ENCODE data around the gene MINDY2. TPM values are rescaled to one million over a fixed set of nuclear protein-coding genes. Genes with fewer than 3 reads are reported as not detected.

The MINDY2 gene
- total and polyA plus RNA-seq, 2 of the 8 experiments (the other 6 are each of a cell fraction or from before 2014, with no cell fraction given): 3.1 to 25.7 TPM

- Histone ChIP-seq H3K79me2 (ENCODE audit: control insufficient read depth in 1 of 2, insufficient read depth in 2 of 2, low read length in 2 of 2) (peaks cover 13 to 97% of the 10 kb centered on the region in 2 experiments; a peak in 3 of 4 replicates), H2BK5ac (ENCODE audit: low read depth, low read length) (no peak overlapping the region), H3K4ac (replicated peaks; ENCODE audit: insufficient read length, low read depth, low read length) (no peak overlapping the region), H3K23me2 (ENCODE audit: low read depth, low read length) (no peaks in the 10 kb centered on the region), H4K20me1 (replicated peaks in 1 of 2; ENCODE audit: control insufficient read depth in 1 of 2, insufficient read depth in 2 of 2, low read length in 2 of 2) (peaks cover 15 to 28% of the 10 kb centered on the region in 2 experiments), H3K36me3 (ENCODE audit: control insufficient read depth in 2 of 4, insufficient read depth in 4 of 4, low read length in 3 of 4) (no peaks in the 10 kb centered on the region), H2AK5ac (ENCODE audit: low read depth, low read length) (no peak overlapping the region), H3K79me1 (ENCODE audit: low read depth, low read length) (no peaks in the 10 kb centered on the region; the same call in 1 of the 2 replicates), H3K9ac (replicated peaks in 1 of 4; ENCODE audit: extremely low read depth in 1 of 4, low read depth in 3 of 4, low read length in 3 of 4) (no peak overlapping the region), H3K56ac (replicated peaks; ENCODE audit: insufficient read length, low read depth, low read length) (no peak overlapping the region), H3K18ac (ENCODE audit: extremely low read depth, low read length) (no peak overlapping the region), H3K4me3 (ENCODE audit: extremely low read depth in 1 of 4, insufficient read depth in 2 of 4, low read depth in 3 of 4, low read length in 4 of 4) (no peak overlapping the region), H2BK120ac (replicated peaks; ENCODE audit: low read depth, low read length) (no peak overlapping the region), H3K4me2 (ENCODE audit: insufficient read depth in 1 of 2, low read depth in 2 of 2, low read length in 2 of 2) (no peak overlapping the region), H2BK12ac (ENCODE audit: low read depth, low read length) (no peak overlapping the region), H2AFZ (ENCODE audit: low read length) (no peak overlapping the region), H4K5ac (ENCODE audit: insufficient read length, low read depth, low read length) (no peak overlapping the region), H2BK15ac (ENCODE audit: low read length) (no peak overlapping the region), H3K9me3 (ENCODE audit: insufficient read depth in 2 of 2, low read depth in 1 of 2, low read length in 1 of 2) (no peaks in the 10 kb centered on the region), H3K27me3 (replicated peaks in 1 of 4; ENCODE audit: control insufficient read depth in 3 of 4, extremely low read depth in 1 of 4, insufficient read depth in 3 of 4, low read length in 3 of 4) (no peaks in the 10 kb centered on the region), H3K4me1 (replicated peaks in 1 of 4; ENCODE audit: control insufficient read depth in 3 of 4, insufficient read depth in 4 of 4, low read length in 3 of 4) (peaks cover 2 to 5% (median 4%) of the 10 kb centered on the region in 4 experiments; a peak in 6 of 7 replicates), H3K14ac (ENCODE audit: insufficient read length) (no peak overlapping the region), H2BK20ac (ENCODE audit: low read length) (no peak overlapping the region), H4K8ac (ENCODE audit: extremely low read depth, insufficient read depth, low read length) (no peak overlapping the region), H3K27ac (ENCODE audit: low read depth, low read length) (no peak overlapping the region), H4K91ac (replicated peaks; ENCODE audit: insufficient read length, low read length) (no peak overlapping the region), H3K23ac (ENCODE audit: insufficient read length) (no peak overlapping the region)
- CTCF ChIA-PET (ENCODE audit: partially characterized antibody): no interaction called here
- POLR2A ChIA-PET (ENCODE audit: partially characterized antibody): interaction anchor here (2.2 kb wide), 1 partner anchor 12 kb away, joined by 10 read pairs; the partner anchor contains the start of gene ADAM10
- 86% methylated on average over 1 of the region's 1 CpG; no CpG with 5 or more reads in 1 of the 2 experiments for WGBS, 2 experiments (ENCODE audit: extremely low coverage in 1 of 2, insufficient coverage in 1 of 2, insufficient read length in 1 of 2, insufficient replicate concordance in 2 of 2, low coverage in 1 of 2, low lambda C conversion rate in 2 of 2, missing lambda C conversion rate in 1 of 2)
- FAIRE-seq: no peak
- DNase-seq (ENCODE audit: low read depth in 1 of 2, low spot score in 2 of 2): no peak
- TF ChIP-seq YY1 (IDR thresholded peaks at IDR 0.05; ENCODE audit: low read depth, low read length) (no peak), SAP30 (IDR thresholded peaks at IDR 0.05; ENCODE audit: insufficient read depth, insufficient replicate concordance, low read length) (no peak), HDAC6 (IDR thresholded peaks at IDR 0.05; ENCODE audit: low read depth, low read length) (no peak), NANOG (IDR thresholded peaks at IDR 0.05; ENCODE audit: insufficient read depth, low read depth, low read length, poor library complexity, severe bottlenecking) (no peak), TEAD4 (IDR thresholded peaks at IDR 0.05; ENCODE audit: low read depth, low read length) (no peak), CHD1 (IDR thresholded peaks at IDR 0.05; ENCODE audit: low read depth, low read length) (no peak), HDAC2 (IDR thresholded peaks at IDR 0.05; ENCODE audit: borderline replicate concordance in 1 of 2, low read depth in 2 of 2, low read length in 2 of 2) (no peak), RFX5 (IDR thresholded peaks at IDR 0.05; ENCODE audit: borderline replicate concordance, low read depth, low read length) (no peak), EP300 (IDR thresholded peaks at IDR 0.05; ENCODE audit: borderline replicate concordance in 1 of 2, low read depth in 2 of 2, low read length in 2 of 2) (no peak), EZH2 (IDR thresholded peaks at IDR 0.05; ENCODE audit: low read depth, low read length, severe bottlenecking) (no peak), MAFK (IDR thresholded peaks at IDR 0.05; ENCODE audit: low read depth, low read length) (no peak), MAX (IDR thresholded peaks at IDR 0.05) (no peak)
Observed at GRCh38 chr15:58738046-58738707, 32.9 kb upstream of the MINDY2 start.

All from H1 (cell line).